Loucy (cell line): Measurements from ENCODE around the gene SLC17A9.

Experiments used
- H2AFZ ChIP-seq: fragments of 200-600 bp; sonication (generic); 2 replicates; pipeline ENCODE4 v1.6.0; 2016; ENCODE audit warnings: antibody characterized with exemption, mild to moderate bottlenecking, low read length, moderate library complexity
- H3F3A ChIP-seq: fragments of 200-600 bp; 2 replicates; pipeline ENCODE4 v1.6.0; 2016; ENCODE audit warnings: antibody characterized with exemption, low read depth, mild to moderate bottlenecking
- H3K27me3 ChIP-seq: fragments of 200-600 bp; sonication (generic); 2 replicates; pipeline ENCODE4 v1.6.1; 2014; ENCODE audit warnings: low read length, mild to moderate bottlenecking; ENCODE audit not compliant: insufficient read depth, poor library complexity, severe bottlenecking
- H3K36me3 ChIP-seq: fragments of 200-600 bp; sonication (generic); 2 replicates; pipeline ENCODE4 v1.6.1; 2016; ENCODE audit warnings: low read length; ENCODE audit not compliant: insufficient read depth
- H3K4me1 ChIP-seq: fragments of 200-600 bp; sonication (generic); 2 replicates; pipeline ENCODE4 v1.5.1; 2014; ENCODE audit warnings: low read length, mild to moderate bottlenecking; ENCODE audit not compliant: insufficient read depth, poor library complexity, severe bottlenecking
- H3K4me2 ChIP-seq: fragments of 200-600 bp; sonication (generic); 2 replicates; pipeline ENCODE4 v1.6.0; 2014; ENCODE audit warnings: antibody characterized with exemption, low read length, low read depth, mild to moderate bottlenecking; ENCODE audit not compliant: poor library complexity, severe bottlenecking
- H3K4me3 ChIP-seq: fragments of 200-600 bp; sonication (generic); 2 replicates; pipeline ENCODE4 v1.5.1; 2014; ENCODE audit warnings: low read length, mild to moderate bottlenecking, mixed read lengths; ENCODE audit not compliant: poor library complexity, severe bottlenecking
- H3K79me2 ChIP-seq: fragments of 200-600 bp; sonication (generic); 2 replicates; pipeline ENCODE4 v1.6.1; 2014; ENCODE audit warnings: low read length; ENCODE audit not compliant: insufficient read depth
- H3K9ac ChIP-seq: fragments of 200-600 bp; sonication (generic); 2 replicates; pipeline ENCODE4 v1.6.0; 2014; ENCODE audit warnings: mild to moderate bottlenecking, low read depth, low read length, moderate library complexity; ENCODE audit not compliant: poor library complexity, severe bottlenecking
- H3K9me2 ChIP-seq: fragments of 200-600 bp; sonication (generic); replicated peaks from 2 replicates; pipeline ENCODE4 v1.6.1; 2016; ENCODE audit warnings: low read depth, low read length, mixed read lengths
- H3K9me3 ChIP-seq: fragments of 200-600 bp; sonication (generic); 2 replicates; pipeline ENCODE4 v1.6.1; 2014; ENCODE audit warnings: mild to moderate bottlenecking, antibody characterized with exemption, low read length, low read depth; ENCODE audit not compliant: insufficient read depth
- H4K20me1 ChIP-seq: fragments of 200-600 bp; sonication (generic); 2 replicates; pipeline ENCODE4 v1.6.0; 2014; ENCODE audit warnings: antibody characterized with exemption, low read length, mild to moderate bottlenecking; ENCODE audit not compliant: insufficient read depth, poor library complexity, severe bottlenecking
- EZH2phosphoT487 ChIP-seq: fragments of 200-600 bp; IDR thresholded peaks from 2 replicates; pipeline ENCODE4 v1.6.1; 2018; ENCODE audit warnings: antibody characterized with exemption, mild to moderate bottlenecking, moderate library complexity, borderline replicate concordance
- TF ChIP-seq, protein P1 (sequence below): fragments of 200-600 bp; sonication (generic); conservative IDR thresholded peaks from 2 replicates; pipeline ENCODE4 v1.5.1; 2014; ENCODE audit warnings: mild to moderate bottlenecking, antibody characterized with exemption, low read length

Gene SLC17A9

GRCh38 chr20:63005862-63006539, 53.5 kb downstream of the SLC17A9 start:
- peak overlapping the region; percentile 78 for H3K4me3 ChIP-seq
- no peaks in the 10 kb centered on the region for H3K9me3 ChIP-seq
- H3K9me2 ChIP-seq: no peaks in the 10 kb centered on the region
- peak overlapping the region; percentile 84 for H3K4me2 ChIP-seq
- peaks cover 48% of the 10 kb centered on the region for H3K4me1 ChIP-seq
- H3K36me3 ChIP-seq: no peaks in the 10 kb centered on the region
- H3K9ac ChIP-seq: peak overlapping the region; percentile 82
- H4K20me1 ChIP-seq: peaks cover 35% of the 10 kb centered on the region
- TF ChIP-seq, protein P1, sequence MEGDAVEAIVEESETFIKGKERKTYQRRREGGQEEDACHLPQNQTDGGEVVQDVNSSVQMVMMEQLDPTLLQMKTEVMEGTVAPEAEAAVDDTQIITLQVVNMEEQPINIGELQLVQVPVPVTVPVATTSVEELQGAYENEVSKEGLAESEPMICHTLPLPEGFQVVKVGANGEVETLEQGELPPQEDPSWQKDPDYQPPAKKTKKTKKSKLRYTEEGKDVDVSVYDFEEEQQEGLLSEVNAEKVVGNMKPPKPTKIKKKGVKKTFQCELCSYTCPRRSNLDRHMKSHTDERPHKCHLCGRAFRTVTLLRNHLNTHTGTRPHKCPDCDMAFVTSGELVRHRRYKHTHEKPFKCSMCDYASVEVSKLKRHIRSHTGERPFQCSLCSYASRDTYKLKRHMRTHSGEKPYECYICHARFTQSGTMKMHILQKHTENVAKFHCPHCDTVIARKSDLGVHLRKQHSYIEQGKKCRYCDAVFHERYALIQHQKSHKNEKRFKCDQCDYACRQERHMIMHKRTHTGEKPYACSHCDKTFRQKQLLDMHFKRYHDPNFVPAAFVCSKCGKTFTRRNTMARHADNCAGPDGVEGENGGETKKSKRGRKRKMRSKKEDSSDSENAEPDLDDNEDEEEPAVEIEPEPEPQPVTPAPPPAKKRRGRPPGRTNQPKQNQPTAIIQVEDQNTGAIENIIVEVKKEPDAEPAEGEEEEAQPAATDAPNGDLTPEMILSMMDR: no peak
- H3F3A ChIP-seq: no peaks in the 10 kb centered on the region; the same call in 1 of the 2 replicates
- no peak overlapping the region; the same call in 1 of the 2 replicates for H2AFZ ChIP-seq
- peaks cover 77% of the 10 kb centered on the region for H3K79me2 ChIP-seq
- H3K27me3 ChIP-seq: peaks cover 40% of the 10 kb centered on the region

GRCh38 chr20:63006540-63007359, 54.2 kb downstream of the SLC17A9 start, which contains the start of gene BHLHE23:
BHLHE23 (minus strand) TSS chr20:63006964; CDS start chr20:63006774, 190 bp downstream.
- Histone ChIP-seq H3F3A (no peaks in the 10 kb centered on the region), H3K4me1 (peaks cover 43% of the 10 kb centered on the region), H4K20me1 (peaks cover 35% of the 10 kb centered on the region), H3K9ac (peak within 1 kb of the TSS; percentile 82), H3K9me2 (no peaks in the 10 kb centered on the region), H3K4me3 (peak within 1 kb of the TSS; percentile 78), H3K36me3 (no peaks in the 10 kb centered on the region), H3K27me3 (peaks cover 40% of the 10 kb centered on the region), H3K79me2 (peaks cover 73% of the 10 kb centered on the region), H2AFZ (peak within 1 kb of the TSS; percentile 71), H3K9me3 (no peaks in the 10 kb centered on the region), H3K4me2 (peak within 1 kb of the TSS; percentile 84)
- TF ChIP-seq, protein P1: no peak
- no peak for TF ChIP-seq EZH2phosphoT487

GRCh38 chr20:63007360-63007645, 54.8 kb downstream of the SLC17A9 start:
- H3K4me3 ChIP-seq: peak overlapping the region; percentile 78

More at GRCh38 chr20:63007360-63007645, 54.8 kb downstream of the SLC17A9 start:
- Histone ChIP-seq H3K4me1 (peaks cover 43% of the 10 kb centered on the region), H4K20me1 (peaks cover 35% of the 10 kb centered on the region), H3K79me2 (peaks cover 68% of the 10 kb centered on the region), H2AFZ (peak overlapping the region; percentile 71), H3K27me3 (peaks cover 40% of the 10 kb centered on the region), H3K9me2 (no peaks in the 10 kb centered on the region), H3K9ac (peak overlapping the region; percentile 82), H3F3A (no peaks in the 10 kb centered on the region), H3K36me3 (no peaks in the 10 kb centered on the region), H3K9me3 (no peaks in the 10 kb centered on the region), H3K4me2 (peak overlapping the region; percentile 84)
- TF ChIP-seq, protein P1: no peak
- no peak for TF ChIP-seq EZH2phosphoT487
